GM18861 (cell line): ENCODE data around the gene SPAAR.
"Not testable (repeated sequence)": the region's sequence is repeated elsewhere in the genome, so short reads cannot be mapped to it uniquely, and the experiment has no call there.

ENCODE experiments used
- ATAC-seq: cut with Tn5 transposase; IDR thresholded peaks from one replicate; pipeline ENCODE4 v1.9.1; 2021; ENCODE audit not compliant: unreplicated experiment

Gene SPAAR

GRCh38 chr9:35909274-35909673 is at the start of gene SPAAR:
Gene SPAAR (plus strand): TSS chr9:35909490. CDS start chr9:35910464, 974 bp downstream.
- no peak for ATAC-seq

GRCh38 chr9:35859990-35860339 is 49.3 kb upstream of the SPAAR start:
- ATAC-seq: no peak

DNA sequence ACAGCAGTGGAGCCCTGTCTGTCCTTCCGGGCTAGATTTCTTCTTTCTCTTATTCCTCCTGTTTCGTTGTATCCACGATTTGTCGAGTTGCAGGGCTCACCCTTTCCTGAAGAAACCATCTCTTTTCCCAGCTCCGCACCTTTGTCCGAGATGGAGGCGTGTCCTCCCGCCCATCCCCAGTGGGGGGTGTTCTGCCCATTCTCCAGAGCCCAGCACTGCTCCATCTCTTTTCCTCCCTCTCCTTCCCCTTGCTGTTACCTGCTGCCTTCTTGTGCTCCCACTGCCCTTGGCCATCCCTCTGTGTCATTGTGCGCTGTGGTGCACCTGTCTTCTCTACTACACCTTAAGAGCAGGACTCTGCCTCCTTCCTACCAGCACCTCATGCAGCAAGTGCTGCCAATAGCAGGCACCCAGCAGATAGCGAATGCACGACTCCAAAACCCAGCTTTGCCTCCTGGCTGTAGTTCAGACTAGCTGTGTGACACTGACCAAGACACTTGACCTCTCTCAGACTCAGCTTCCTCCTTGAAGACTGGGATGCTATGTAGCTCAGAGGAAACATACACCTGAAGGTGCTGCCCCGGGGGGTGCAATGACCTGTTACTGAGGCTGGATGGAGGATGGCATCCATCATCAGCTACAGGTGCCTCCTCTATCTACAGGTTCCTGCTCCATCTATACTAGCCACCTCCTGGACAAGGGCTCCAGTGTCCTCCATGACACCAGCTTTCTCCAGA is 48.0 kb upstream of the SPAAR start:
- ATAC-seq: no peak

- no peak for ATAC-seq
These were observed 47.0 kb upstream of the SPAAR start for GRCh38 chr9:35862328-35862727.

DNA sequence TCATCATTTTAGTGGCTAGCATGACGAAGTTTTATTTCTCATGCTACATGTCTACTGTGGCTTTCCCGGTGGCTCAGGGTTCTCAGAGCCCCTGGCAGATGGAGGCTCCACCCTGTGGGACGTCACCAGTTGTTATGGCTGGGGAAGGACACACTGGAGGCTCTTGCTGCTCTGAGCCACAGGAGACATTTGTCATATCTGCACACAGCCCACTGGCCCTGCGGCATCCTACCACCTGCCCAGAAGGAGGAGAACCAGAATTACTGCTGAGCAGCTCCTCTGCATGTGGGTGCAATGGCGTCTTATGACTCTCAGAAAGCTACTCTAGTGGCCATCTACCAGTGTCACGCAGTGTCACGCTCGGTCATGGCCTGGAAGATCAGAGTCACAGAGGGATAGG is 45.7 kb upstream of the SPAAR start:
- no peak for ATAC-seq

- ATAC-seq: no peak
These were observed 44.5 kb upstream of the SPAAR start for GRCh38 chr9:35864695-35865255.

DNA sequence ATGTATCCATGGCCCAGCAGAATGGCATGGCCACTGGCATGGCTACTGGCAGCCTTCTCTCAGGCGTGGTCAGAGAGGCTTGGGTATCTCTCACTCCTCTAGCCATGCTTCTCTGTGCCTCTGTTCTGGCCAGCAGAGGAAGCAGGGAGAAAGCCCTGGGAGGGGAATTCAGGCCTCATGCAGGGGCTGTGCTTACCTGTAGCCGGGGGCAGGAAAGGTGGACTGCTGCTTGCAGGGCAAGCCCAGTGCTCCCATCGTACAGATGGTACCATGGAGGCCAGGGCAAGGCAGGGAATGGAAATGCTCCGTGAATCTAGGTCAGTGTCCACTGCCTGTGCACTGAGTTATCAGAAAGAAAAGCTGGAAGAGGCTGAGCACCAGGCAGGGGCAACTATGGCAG is 41.8 kb upstream of the SPAAR start:
- ATAC-seq: no peak

DNA sequence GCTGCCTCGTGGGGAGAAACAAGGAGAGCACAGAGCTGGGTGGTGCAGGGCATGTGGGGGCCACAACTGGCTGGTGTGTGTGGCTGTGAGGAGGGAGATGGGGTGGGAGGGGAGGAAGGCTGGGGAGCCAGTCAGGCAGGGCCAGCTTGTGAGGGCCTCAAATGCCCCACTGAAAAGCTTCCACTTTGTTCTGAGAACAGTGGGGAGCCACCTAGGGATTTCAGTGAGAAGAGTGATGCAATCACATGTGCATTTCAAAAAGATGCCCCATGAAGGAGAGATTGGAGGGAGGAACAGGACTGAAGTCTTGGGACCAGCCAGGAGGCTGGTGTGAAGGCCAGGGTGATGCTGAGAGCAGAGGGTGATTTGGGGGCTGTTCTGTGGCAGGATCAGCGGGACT is 40.4 kb upstream of the SPAAR start:
- ATAC-seq: no peak

GRCh38 chr9:35869621-35870216 is 39.6 kb upstream of the SPAAR start:
- ATAC-seq: no peak

- no peak for ATAC-seq
These were observed 38.9 kb upstream of the SPAAR start, which contains the start of gene OR13J1 for GRCh38 chr9:35870351-35870923. Gene OR13J1 (minus strand): TSS chr9:35870401. CDS start chr9:35870401, 0 bp downstream.

- no peak for ATAC-seq
These were observed 37.7 kb upstream of the SPAAR start for GRCh38 chr9:35871545-35871944.

DNA sequence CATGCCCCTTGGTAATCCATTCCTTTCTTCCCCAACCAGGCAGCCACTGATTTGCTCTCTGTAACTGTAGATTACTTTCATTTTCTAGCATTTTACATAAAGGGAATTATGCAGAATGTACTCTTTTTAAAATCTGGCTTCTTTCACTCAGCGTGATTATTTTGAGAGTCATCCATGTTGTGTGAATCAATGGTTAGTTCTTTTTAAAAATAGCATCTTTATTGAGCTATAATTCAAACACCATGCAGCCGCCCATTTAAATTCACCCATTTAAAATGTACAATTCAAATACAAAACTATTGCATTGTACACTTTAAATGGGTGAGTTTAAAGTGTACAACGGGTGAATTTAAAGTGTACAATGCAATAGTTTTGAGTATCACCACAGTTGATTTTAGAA is 36.8 kb upstream of the SPAAR start:
- ATAC-seq: no peak

GRCh38 chr9:35882263-35882848 is 26.9 kb upstream of the SPAAR start:
- no peak for ATAC-seq

GRCh38 chr9:35882996-35883395 is 26.3 kb upstream of the SPAAR start:
- no peak for ATAC-seq

DNA sequence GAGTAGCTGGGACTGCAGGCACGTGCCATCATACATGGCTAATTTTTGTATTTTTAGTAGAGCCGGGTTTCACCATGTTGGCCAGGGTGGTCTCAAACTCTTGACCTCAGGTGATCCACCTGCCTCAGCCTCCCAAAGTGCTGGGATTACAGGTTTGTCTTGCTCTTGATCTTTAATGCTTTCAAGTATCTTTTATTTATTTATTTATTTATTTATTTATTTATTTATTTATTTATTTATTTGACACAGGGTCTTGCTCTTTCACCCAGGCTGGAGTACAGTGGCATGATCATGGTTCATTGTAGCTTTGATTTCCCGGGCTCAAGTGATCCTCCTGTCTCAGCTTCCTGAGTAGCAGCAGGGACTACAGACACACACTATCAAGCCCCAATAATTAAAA is 24.4 kb upstream of the SPAAR start:
- not testable (repeated sequence) for ATAC-seq

- no peak for ATAC-seq
These were observed 17.6 kb upstream of the SPAAR start for GRCh38 chr9:35891646-35892045.

DNA sequence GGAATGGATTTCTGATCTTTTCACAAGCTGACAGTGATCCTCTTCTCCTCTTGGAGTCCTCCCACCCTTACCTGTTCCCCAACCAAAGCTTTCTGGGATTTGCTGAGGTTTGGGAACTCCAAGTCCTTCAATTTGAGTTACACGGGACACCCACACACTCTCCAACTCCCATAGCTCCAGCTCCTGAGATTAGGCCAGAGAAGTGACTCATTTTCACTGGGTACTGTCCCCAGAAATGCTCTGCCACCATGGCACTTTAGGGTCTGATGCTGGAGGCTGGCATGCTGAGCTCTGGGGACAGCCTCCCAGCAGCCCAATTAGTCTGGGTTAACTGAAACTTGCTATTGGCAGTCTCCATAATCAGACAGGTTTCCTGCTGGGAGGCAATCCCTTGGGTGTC is 17.2 kb upstream of the SPAAR start:
- no peak for ATAC-seq

- no peak for ATAC-seq
These were observed 12.7 kb upstream of the SPAAR start for GRCh38 chr9:35896570-35896969.

DNA sequence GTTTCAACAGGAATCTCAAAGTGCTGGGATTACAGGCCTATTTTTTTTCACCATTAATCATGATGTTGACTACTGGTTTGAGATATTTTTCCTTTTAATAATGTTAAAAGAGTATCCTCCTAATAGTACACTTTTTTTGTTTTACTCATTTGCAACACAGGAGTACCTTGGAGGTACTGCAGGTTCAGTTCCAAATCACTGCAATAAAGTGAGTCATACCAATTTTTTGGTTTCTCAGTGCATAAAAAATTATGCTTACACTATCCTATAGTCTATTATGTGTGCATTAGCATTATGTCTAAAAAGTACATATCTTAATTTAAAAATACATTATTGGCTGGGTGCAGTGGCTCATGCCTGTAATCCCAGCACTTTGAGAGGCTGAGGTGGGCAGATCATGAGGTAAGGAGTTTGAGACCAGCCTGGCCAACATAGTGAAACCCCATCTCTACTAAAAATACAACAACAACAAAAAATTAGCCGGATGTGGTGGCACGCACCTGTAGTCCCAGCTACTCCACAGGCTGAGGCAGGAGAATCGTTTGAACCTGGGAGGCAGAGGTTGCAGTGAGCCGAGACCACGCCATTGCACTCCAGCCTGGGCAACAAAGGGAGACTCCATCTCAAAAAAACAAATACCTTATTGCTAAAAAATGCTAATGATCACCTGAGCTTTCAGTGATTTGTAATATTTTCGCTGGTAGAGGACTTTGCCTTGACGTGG is 11.8 kb upstream of the SPAAR start:
- not testable (repeated sequence) for ATAC-seq

DNA sequence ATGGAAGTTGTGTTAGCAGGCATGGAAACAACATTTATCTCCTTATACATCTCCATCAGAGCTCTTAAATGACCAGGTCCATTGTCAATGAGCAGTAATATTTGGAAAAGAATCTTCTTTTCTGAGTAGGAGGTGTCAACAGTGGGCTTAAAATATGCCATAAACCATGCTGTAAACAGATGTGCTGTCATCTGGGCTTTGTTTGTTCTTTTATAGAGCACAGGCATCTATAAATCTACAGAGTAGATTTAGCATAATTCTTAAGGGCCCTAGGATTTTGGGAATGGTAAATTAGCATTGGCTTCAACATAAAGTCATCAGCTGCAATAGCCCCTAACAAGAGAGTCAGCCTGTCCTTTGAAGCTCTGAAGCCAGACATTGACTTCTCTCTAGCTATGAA is 11.0 kb upstream of the SPAAR start:
- ATAC-seq: no peak

DNA sequence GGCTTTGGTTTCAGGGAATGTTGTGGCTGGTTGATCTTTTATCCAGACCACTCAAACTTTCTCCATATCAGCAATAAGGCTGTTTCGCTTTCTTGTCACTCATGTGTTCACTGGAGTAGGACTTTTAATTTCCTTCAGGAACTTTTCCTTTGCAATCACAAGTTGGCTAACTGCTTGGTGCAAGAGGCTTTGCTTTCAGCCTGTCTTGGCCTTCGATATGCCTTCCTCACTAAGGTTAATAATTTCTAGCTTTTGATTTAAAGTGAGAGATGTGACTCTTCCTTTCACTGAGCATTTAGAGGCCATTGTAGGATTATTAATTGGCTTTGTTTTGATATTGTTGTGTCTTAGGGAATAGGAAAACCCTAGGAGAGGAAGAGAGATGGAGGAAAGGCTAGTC is 10.3 kb upstream of the SPAAR start:
- ATAC-seq: no peak
